ENCODE measurements around the gene CRYL1.

CRYL1 gene

GRCh38 chr13:20514866-20515265 is 10.8 kb downstream of the CRYL1 start:
- no peak overlapping the region for H3K4me3 ChIP-seq (ENCODE audit: low read depth, low read length)
- DNase-seq (ENCODE audit: low read depth): no peak
- TF ChIP-seq MAX (IDR thresholded peaks at IDR 0.05; ENCODE audit: low read depth, low read length) (no peak), MYC (IDR thresholded peaks at IDR 0.05; ENCODE audit: low read depth, low read length) (no peak), CTCF (IDR thresholded peaks at IDR 0.05; ENCODE audit: low read depth, low read length) (no peak), POLR2A (IDR thresholded peaks at IDR 0.05; ENCODE audit: extremely low read depth, insufficient read length) (no peak)

- no peak for DNase-seq (ENCODE audit: low read depth)
- H3K4me3 ChIP-seq (ENCODE audit: low read depth, low read length): no peak overlapping the region
- TF ChIP-seq CTCF (IDR thresholded peaks at IDR 0.05; ENCODE audit: low read depth, low read length) (no peak), POLR2A (IDR thresholded peaks at IDR 0.05; ENCODE audit: extremely low read depth, insufficient read length) (no peak), MAX (IDR thresholded peaks at IDR 0.05; ENCODE audit: low read depth, low read length) (no peak), MYC (IDR thresholded peaks at IDR 0.05; ENCODE audit: low read depth, low read length) (no peak)
These were observed 12.1 kb downstream of the CRYL1 start for GRCh38 chr13:20513466-20513995.

- peak; percentile 24 for DNase-seq (ENCODE audit: low read depth)
- no peak for TF ChIP-seq MAX (IDR thresholded peaks at IDR 0.05; ENCODE audit: low read depth, low read length)
- TF ChIP-seq POLR2A (IDR thresholded peaks at IDR 0.05; ENCODE audit: extremely low read depth, insufficient read length): no peak
- TF ChIP-seq MYC (IDR thresholded peaks at IDR 0.05; ENCODE audit: low read depth, low read length): no peak
- no peak for TF ChIP-seq CTCF (IDR thresholded peaks at IDR 0.05; ENCODE audit: low read depth, low read length)
- no peak overlapping the region for H3K4me3 ChIP-seq (ENCODE audit: low read depth, low read length)
These were observed 13.5 kb downstream of the CRYL1 start for GRCh38 chr13:20512042-20512683.

- TF ChIP-seq MYC (IDR thresholded peaks at IDR 0.05; ENCODE audit: low read depth, low read length) (no peak), POLR2A (IDR thresholded peaks at IDR 0.05; ENCODE audit: extremely low read depth, insufficient read length) (no peak), MAX (IDR thresholded peaks at IDR 0.05; ENCODE audit: low read depth, low read length) (no peak), CTCF (IDR thresholded peaks at IDR 0.05; ENCODE audit: low read depth, low read length) (no peak)
- DNase-seq (ENCODE audit: low read depth): no peak
These were observed 19.0 kb downstream of the CRYL1 start for GRCh38 chr13:20506696-20507095.

GRCh38 chr13:20505405-20506366 is 20.0 kb downstream of the CRYL1 start:
- no peak for DNase-seq (ENCODE audit: low read depth)
- no peak overlapping the region for H3K4me3 ChIP-seq (ENCODE audit: low read depth, low read length)
- TF ChIP-seq CTCF (IDR thresholded peaks at IDR 0.05; ENCODE audit: low read depth, low read length) (no peak), MAX (IDR thresholded peaks at IDR 0.05; ENCODE audit: low read depth, low read length) (no peak), MYC (IDR thresholded peaks at IDR 0.05; ENCODE audit: low read depth, low read length) (no peak), POLR2A (IDR thresholded peaks at IDR 0.05; ENCODE audit: extremely low read depth, insufficient read length) (no peak)

More at GRCh38 chr13:20506696-20507095, 19.0 kb downstream of the CRYL1 start:
- no peak overlapping the region for H3K4me3 ChIP-seq (ENCODE audit: low read depth, low read length)

All from NB4 (cell line).